Measurements from ENCODE around the gene TUT4.

The TUT4 gene

DNA sequence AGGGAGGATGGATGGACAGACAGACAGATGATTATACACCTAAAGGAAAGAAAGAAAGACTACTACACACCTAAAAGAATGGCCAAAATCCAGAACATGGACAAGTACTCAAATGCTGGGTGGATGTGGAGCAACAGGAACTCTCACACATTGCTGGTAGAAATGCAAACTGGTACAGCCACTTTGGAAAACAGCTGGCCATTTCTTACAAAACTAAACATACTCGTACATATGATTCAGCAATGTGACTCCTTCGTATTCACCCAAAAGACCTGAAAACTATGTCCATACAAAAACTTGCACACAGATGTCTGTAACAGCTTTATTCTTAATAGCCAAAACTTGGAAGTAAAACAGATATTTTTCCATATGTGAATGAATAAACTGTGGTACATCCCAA lies 97.2 kb downstream of the TUT4 start:
- DNase-seq, result no peak

DNA sequence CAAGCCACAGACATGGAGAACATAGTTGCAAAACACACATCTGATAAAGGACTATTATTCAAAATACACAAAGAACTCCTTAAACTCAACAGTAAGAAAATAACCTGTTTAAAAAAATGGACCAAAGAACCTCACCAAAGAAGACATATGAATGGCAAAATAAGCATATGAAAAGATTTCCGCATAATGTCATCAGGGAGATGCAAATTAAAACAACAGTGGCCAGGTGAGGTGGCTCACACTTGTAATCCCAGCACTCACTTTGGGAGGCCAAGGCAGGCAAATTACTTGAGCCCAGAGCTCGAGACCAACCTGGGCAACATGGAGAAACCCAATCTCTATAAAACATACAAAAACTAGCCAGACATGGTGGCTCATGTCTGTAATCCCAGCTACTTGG lies 98.1 kb downstream of the TUT4 start:
- DNase-seq, result no peak

DNA sequence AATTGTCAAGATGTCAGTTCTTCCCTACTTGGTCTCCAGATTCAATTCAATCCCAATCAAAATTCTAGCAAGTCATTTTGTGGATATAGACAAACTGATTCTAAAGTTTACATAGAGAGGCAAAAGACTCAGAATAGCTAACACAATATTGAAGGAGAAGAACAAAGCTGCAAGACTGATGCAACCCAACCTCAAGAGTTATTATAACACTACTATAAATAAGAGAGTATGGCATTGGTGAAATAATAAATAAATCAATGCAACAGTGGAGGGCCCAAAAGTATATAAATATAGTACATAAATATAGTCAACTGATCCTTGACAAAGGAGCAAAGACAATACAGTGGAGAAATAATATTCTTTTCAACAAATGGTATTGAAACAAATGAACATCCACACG lies 98.8 kb downstream of the TUT4 start:
- DNase-seq, result no peak

DNA sequence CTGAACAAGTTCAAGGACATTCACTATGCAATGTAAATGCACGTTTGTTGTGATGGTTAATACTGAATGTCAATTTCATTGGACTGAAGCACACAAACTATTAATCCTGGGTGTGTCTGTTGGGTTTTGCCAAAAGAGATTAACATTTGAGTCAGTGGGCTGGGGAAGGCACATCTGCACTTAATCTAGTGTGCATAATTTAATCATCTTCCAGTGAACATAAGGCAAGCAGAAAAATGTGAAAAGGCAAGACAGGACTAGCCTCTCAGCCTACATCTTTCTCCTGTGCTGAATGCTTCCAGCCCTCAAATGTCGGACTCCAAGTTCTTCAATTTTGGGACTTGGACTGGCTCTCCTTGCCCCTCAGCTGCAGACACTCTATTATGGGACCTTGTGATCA lies 108.4 kb downstream of the TUT4 start:
- DNase-seq, result no peak

DNA sequence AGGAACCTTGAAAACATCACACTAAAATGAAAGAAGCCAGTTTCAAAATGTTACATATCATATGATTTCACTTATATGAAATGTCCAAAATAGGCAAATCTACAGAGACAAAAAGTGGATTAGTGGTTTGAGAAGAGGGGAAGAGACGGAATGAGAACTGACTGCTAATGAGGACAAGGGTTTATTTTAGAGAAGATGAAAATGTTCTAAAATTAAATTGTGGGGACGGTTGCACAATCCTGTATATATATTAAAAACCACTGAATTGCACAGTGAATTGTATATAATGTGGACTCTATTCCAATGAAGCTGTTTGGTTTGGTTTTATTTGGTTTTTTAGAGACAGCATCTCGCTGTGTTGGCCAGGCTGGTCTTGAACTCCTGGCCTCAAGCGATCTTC lies 112.9 kb downstream of the TUT4 start:
- no peak for DNase-seq

DNA sequence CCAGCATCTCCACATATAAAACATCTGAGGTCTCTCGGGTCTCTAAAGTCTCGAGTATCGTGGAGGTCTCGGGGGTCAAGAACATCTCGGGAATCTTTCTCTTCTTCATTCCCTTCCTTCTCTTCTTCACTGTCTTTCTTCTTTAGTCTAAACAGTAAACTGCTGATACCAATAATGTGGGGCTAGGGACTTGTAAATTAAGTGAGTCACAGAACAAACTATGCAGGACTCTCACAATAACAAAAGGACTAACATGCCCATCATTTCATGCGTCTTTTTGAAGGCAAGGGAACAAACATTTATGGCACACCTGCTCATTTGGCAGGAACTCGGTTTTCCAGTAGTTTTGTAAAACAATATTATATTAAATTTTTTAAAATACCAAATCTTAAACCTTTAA lies 116.1 kb downstream of the TUT4 start:
- DNase-seq, result no peak

DNA sequence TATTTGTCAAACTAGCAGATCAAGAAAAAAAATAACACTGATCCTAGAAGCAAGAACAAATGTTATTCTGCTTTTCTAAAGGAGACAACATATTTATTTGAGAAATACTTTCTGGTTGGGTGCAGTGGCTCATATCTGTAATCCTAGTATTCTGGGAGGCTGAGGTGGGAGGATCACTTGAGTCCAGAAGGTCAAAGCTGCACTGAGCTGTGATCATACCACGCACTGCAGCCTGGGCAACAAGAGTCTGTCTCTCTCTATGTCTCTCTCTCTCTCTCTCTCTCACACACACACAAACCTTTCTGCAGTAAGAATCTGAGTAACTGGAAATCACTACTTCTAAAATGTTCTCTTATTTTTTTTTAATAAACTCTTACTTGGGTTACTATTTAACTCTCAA lies 117.2 kb downstream of the TUT4 start:
- DNase-seq, result no peak

- DNase-seq, result no peak
Measured at GRCh38 chr1:52435211-52435610, 117.7 kb downstream of the TUT4 start.

- DNase-seq, result no peak
Measured at GRCh38 chr1:52432807-52433206, 120.1 kb downstream of the TUT4 start.

DNA sequence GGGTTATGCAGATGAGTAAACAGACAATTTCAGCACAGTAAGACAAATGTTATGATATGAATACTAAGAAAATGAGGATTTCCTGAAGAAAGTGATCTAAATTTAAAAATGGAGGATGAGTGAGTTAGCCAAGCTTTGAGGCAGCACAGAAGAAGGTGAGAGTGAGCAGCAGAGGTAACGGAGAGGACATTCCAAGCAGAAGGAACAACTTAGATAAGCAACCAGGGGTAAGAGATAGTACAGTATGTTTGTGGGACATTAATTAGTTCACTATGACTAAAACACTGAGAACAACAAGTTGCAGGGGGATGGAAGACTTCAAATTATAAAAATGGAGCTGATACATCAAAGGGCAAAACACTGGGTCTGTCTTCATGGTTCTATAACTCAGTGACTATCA lies 125.7 kb downstream of the TUT4 start:
- DNase-seq, result no peak

GRCh38 chr1:52426371-52426770 lies 126.5 kb downstream of the TUT4 start:
- no peak for DNase-seq

- no peak for DNase-seq
Measured at GRCh38 chr1:52424813-52425212, 128.1 kb downstream of the TUT4 start.

DNA sequence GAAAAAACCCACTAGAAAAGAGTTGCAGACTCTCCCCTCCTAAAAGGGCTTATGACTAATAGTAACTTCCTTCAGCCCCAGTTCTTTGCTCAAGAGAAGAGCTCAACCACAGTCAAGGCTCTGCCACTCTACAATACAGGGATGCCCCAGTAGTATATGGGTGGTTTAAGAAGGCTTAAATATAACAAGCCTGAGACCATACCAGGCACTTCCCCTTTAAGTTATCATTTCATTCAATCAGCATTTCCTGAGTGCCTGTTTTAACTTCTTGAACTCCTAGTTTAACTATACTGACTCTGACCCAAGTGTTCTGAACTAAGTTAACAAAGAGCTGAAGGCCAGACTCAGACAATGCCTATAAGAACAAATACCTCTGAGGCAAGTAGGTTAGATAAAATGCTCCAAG lies 128.7 kb downstream of the TUT4 start:
- no peak for DNase-seq

DNA sequence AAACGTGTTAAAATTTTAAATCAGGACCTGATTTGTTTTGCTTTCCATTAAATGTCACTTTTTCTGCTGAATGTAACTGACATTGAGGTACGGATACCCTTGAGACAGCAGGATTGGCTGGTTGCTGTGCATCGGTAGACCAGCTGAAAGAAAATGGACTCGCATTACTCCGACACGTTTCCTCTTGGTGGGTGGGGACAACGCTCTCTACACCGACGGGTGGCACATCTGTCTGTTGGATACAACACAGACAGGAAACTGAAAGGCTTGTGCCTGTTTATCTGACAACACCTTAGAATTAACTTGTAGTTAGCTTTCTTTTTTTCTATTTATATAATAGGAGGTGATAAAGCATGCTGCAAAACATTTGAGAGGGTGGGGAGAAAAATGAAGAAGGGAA lies 129.1 kb downstream of the TUT4 start:
- DNase-seq, result no peak

DNA sequence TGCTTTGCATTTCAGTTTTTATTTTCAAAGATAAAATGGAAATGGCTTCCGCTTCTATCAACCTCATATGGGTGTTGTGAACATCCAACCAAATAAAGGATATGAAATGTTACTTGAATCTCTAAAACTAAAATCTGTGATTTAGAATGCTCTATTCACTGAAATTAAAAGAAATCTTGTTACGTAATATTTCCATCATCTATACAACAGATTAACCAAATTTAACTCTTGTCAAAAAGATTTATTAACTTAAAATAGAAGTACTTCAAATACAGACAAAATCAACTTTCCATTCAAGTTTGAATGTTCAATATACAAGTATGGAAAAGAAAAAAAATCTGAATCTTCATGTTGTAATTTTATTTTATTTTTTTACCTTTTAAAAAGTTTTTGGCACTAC lies 129.8 kb downstream of the TUT4 start:
- DNase-seq, result no peak

DNA sequence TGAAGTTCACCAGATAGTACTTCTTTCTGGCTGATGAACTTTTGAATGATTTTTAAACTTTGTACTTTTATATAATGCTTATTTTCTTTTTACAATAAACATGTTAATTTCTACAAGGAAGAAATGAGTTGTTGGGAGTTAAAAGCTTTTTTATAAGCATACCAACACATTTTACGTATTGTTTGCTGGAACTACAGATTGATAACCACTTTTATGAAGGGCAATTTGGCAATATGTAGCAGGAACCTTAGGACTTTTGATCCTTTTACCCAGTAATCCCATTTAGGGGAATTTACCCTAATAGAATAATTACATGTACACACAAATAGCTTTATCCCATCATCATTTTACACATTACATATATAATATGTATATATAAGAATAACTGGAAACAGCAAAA lies 132.2 kb downstream of the TUT4 start:
- DNase-seq, result no peak

- DNase-seq, result no peak
Measured at GRCh38 chr1:52416811-52417210, 136.1 kb downstream of the TUT4 start.

DNA sequence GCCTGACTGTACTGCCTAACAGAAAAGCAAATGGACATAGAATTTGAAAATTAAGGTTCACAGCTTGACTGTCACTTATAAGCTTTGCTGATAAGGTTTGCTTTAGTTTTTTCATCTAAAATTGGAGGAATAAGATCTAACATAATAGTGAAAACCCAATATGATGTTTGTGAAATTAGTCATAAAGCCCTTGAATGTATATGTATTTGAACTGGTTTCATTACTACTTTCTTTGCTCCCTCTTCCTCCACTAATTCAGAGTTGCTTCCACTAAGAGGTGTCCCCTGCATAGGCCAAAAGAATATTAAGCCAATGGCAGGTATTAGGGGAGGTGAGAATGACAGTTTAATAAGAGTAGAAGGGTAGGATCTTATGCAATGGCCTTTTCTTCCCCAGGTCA lies 137.9 kb downstream of the TUT4 start:
- DNase-seq, result no peak

DNA sequence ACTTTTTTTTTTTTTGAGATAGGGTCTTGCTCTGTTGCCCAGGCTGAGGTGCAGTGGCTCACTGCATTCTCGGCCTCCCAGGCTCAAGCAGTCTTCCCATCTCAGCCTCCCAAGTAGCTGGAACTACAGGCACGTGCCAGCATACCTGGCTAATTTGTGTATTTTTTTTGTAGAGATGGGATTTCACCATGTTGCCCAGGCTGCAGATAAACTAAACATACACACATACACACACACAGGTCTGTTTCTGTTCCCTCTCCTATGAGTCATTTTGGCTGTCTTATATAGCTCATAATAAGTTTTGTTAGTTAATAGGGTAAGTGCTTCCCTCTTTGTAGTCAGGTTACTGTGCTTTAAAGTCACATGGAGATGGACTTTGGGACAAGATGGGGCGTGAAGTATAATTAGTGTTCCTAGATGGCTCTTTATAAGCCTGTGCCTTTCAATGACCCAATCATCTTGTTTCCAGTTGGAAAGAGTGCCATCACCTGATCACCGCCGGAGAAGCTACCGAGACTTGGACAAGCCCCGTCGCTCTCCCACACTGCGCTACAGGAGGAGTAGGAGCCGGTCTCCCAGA lies 139.4 kb downstream of the TUT4 start:
- DNase-seq, result no peak

- DNase-seq, result no peak
Measured at GRCh38 chr1:52404975-52405338, 147.9 kb downstream of the TUT4 start.

DNA sequence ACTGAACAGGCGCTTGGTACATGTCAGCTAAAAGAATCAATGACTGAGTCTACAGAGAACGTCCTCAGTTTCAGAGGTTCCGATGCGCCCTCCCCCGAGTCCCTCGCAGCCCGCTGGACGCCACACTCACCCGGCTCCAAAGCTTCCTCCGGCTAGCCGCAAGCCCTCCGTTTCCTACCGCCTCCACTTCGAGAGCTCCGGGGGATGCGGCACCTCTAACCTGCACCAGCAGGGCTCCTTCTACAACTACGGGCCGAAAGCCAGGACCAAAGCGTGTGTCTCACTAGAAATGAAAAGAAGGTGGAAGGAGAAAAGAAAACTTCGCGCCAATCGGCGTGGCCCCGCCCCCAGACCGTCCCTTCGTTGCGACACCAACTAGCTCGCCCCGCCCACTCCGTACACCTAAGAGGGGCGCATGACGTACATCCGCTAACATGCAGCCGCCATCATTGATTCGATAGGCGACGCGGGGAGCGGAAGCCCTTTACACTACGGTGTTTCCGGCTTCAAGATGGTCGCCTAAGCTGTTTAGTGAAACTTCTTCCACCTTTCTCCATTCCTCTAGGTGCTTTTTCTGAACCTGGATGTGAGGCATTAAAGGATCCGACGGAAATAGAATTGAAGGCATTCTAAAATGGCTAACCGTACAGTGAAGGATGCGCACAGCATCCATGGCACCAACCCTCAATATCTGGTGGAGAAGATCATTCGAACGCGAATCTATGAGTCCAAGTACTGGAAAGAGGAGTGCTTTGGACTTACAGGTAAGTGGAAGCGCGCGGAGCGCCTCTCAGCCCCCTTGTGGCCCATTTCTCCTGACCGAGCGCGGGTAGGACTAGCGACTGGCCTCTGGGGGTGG lies 148.5 kb downstream of the TUT4 start, which contains the start of the genes ORC1 and PRPF38A:
TSS of gene ORC1 (minus strand) at position 308 of the 859 bp plus-strand sequence. CDS start 2,200 bp downstream, outside the sequence.
TSS of gene PRPF38A (plus strand) at position 487 of the 859 bp plus-strand sequence. CDS start at position 635, 148 bp downstream.
- peak; percentile 90 to 95 for DNase-seq

- DNase-seq, result no peak
Measured at GRCh38 chr1:52403566-52404115, 149.3 kb downstream of the TUT4 start.

DNA sequence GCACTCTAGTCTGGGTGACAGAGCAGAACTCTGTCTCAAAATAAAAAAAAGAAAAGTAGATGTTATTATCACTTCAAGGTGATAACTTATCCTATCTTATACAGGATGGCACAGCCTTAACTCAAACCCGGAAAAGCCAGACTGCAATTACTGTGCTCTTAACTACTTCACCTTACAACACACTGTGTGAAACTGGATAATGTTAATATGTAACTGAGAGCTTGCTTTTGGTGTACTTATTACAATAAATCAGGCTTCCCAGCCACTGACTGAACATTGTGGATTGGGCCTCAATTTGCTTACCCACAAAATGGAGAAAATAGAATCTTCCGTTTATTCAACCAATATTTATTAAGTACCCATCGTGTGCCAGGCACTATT lies 150.0 kb downstream of the TUT4 start:
- DNase-seq, result no peak

- no peak for DNase-seq
Measured at GRCh38 chr1:52400131-52400530, 152.8 kb downstream of the TUT4 start.

All from hippocampal formation (tissue), 2 donors.